AG04449 (cell line): ENCODE results near the gene MSANTD1.

Source experiments
- CTCF ChIA-PET: fragments of 350-600 bp; formaldehyde crosslinking; extraction: SDS; loops from one replicate; lab custom pipeline; 2021; ENCODE audit warnings: antibody characterized with exemption; lab: Yijun Ruan, JAX
- POLR2A ChIA-PET: fragments of 400-600, 350-600 bp; formaldehyde crosslinking; extraction: SDS; loops from one replicate; lab custom pipeline; 2020; ENCODE audit warnings: antibody characterized with exemption, inconsistent platforms; lab: Yijun Ruan, JAX
- DNase-seq: peaks from one replicate; pipeline ENCODE4 v3.0.0-alpha.2; 2010; ENCODE audit warnings: low read depth, low spot score
- H3K4me3 ChIP-seq: 2 replicates; pipeline ENCODE4 v1.5.1; 2011; ENCODE audit warnings: low read depth, mild to moderate bottlenecking, control low read depth, low read length
- TF ChIP-seq, protein P1 (sequence below): IDR thresholded peaks from one replicate; pipeline ENCODE4 v1.5.1; 2011; ENCODE audit warnings: mild to moderate bottlenecking, moderate library complexity, low read length, control low read depth, inconsistent platforms; ENCODE audit not compliant: insufficient read depth; ENCODE audit errors: missing control alignments

Gene MSANTD1

DNA sequence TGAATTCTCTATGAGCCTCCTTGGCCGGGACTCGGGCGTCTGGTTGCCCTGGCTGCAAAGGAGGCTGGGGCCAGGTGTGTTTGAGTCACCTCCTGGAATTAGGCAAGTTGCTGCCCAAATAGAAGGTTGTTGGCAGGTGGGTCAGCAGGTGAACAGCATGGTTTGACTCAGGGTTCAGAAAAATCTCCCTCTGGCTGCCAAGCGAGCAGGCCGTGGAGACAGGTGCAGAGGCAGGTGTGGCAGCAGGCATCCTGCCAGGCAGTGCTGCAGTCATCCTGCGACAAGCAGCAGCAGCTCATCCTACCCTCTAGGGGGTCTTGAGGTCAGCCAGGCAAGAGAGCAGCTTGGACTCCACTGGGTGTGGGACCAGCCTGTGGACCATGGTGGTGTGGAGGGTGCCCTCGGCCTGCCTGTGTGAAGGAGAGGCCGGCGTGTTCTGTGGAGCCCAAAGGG lies 8.2 kb downstream of the MSANTD1 start:
- ChIA-PET POLR2A (no interaction called here), CTCF (interaction anchor here (0.5 to 1.3 kb wide), 3 partner anchors 11 to 1568 kb away, joined by 4 to 5 read pairs (median 4); no protein-coding TSS in a partner anchor)
- DNase-seq = no peak
- H3K4me3 ChIP-seq = no peak overlapping the region
- TF ChIP-seq, protein P1, sequence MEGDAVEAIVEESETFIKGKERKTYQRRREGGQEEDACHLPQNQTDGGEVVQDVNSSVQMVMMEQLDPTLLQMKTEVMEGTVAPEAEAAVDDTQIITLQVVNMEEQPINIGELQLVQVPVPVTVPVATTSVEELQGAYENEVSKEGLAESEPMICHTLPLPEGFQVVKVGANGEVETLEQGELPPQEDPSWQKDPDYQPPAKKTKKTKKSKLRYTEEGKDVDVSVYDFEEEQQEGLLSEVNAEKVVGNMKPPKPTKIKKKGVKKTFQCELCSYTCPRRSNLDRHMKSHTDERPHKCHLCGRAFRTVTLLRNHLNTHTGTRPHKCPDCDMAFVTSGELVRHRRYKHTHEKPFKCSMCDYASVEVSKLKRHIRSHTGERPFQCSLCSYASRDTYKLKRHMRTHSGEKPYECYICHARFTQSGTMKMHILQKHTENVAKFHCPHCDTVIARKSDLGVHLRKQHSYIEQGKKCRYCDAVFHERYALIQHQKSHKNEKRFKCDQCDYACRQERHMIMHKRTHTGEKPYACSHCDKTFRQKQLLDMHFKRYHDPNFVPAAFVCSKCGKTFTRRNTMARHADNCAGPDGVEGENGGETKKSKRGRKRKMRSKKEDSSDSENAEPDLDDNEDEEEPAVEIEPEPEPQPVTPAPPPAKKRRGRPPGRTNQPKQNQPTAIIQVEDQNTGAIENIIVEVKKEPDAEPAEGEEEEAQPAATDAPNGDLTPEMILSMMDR = no peak

DNA sequence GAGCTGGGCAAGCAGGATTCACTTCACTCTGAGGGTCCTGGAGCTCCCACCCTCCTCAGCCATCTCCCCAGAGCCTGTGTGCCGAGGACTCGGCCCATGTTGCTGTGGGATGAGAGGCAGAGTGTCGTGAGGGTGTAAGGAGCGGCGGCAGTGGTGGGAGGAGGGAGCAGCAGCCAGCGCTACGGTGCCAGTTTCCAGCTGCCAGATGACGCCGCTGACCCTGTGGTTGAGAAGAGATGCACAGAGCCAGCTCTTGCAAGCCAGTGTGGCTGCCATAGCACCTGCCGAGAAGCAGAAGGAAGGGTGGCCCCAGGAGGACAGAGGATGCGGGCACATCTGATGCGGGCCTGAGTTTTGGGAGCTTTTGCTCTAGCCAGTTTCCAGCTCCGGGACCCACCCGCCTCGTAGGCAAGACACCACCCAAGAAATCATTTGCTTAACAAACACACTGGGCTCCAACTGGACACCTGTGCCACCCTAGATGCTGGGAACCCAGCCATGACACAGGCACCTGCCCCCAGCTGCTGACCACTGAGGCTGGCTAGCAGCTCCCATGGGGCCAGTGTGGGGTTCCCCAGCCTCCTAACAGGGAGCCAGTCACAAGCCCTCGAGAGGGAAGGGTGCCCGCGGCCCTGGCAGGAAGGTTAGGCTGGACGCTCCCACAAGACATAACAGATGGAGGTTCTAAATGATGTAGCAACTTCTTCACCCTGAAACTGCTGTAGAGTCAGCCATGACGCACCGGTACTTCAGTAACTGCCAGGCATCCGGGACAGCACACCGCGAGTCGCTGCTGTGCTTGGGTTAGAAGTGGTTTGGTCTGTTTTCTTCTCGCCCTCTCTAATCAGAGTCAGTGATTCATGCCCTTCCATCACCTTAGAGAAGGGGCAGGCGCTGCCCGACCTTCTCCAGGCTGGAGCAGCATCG lies 8.9 kb downstream of the MSANTD1 start:
- CTCF ChIA-PET = interaction anchor here (1.1 to 1.9 kb wide), 5 partner anchors 12 to 222 kb away, joined by 3 to 5 read pairs (median 4); no protein-coding TSS in a partner anchor
- POLR2A ChIA-PET = no interaction called here
- no peak overlapping the region for H3K4me3 ChIP-seq
- TF ChIP-seq, protein P1 = no peak
- no peak for DNase-seq

DNA sequence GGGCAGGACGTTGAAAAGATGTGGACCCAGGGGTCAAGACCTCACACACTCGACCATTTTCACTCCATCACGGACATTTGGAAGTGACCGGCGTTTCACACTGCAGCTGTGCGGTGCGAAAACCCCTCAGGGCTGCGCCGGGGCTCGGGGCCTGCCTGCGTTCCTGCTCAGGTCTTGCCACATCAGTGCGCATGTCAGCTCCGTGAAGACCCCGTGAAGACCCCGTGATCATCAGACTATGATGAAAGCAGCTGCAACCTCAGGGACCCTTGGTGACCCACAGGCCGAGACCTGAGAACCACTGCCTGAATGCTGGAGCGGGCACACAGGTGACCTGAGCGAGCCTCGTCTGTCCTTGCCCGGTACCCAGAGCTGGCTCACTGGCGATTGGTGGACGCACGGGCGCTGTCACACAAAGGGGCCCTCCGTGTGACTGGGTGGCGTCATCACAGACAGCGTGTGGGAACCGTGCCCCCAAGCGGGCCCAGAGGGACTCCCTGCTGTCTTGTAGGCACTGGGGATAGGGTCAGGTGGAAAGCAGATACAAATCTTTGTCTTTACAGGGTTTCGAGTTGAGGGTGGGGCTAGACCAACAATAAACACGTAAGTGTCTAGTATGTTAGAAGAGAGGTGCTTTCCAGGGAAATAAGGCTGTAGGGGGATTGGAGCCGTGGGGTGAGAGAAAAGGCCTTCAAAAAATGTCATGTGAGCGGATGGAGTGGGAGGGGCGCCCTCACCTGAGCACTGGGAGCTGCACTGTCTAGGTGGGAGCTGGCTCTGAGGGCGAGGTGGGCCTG lies 12.7 kb downstream of the MSANTD1 start:
- CTCF ChIA-PET = no interaction called here
- POLR2A ChIA-PET = no interaction called here
- H3K4me3 ChIP-seq = no peak overlapping the region
- DNase-seq = no peak
- TF ChIP-seq, protein P1 = no peak

DNA sequence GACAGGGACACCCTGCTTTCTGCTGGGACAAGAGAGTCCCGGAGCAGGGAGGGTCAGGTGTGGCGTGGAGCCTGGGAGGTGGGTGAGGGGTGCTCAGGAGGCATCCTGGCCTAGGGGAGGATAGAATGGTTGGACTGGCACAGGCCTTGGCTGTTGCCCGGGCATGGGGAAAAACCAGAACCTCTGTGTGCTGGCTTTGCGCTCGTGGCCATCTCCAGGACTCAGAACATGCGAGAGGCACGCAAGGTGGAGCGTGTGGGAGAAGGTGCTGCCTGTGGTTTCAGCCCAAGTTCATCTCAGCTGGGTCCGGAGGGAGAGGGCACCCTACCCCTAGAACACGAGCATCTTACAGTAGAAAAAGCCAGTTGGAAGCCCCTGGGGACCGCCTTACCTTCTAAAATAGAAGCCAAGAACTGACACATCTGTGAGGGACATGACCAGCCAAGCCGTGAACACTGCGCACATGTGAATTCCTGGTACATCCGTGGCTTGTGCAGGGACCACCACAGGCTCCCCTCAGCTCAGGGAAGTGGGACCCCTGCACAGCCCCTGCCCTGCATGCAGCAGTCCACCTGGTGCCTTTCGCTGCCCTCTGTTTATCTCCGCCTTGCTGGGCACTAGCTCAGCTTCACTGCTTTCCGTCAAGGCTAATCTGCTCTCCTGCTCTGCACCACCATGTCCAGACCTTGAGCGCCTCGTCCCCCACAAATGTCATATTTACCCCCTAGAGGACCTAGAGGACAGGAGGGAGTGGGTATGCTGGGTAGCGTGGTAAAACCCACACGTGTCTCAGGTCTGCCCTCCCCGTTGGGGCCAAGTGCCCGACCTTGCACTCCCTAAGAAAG lies 13.5 kb downstream of the MSANTD1 start:
- ChIA-PET CTCF (interaction anchor here (0.6 kb wide), 1 partner anchor 156 kb away, joined by 3 read pairs; no protein-coding TSS in a partner anchor), POLR2A (no interaction called here)
- TF ChIP-seq, protein P1 = no peak
- no peak overlapping the region for H3K4me3 ChIP-seq
- no peak for DNase-seq

DNA sequence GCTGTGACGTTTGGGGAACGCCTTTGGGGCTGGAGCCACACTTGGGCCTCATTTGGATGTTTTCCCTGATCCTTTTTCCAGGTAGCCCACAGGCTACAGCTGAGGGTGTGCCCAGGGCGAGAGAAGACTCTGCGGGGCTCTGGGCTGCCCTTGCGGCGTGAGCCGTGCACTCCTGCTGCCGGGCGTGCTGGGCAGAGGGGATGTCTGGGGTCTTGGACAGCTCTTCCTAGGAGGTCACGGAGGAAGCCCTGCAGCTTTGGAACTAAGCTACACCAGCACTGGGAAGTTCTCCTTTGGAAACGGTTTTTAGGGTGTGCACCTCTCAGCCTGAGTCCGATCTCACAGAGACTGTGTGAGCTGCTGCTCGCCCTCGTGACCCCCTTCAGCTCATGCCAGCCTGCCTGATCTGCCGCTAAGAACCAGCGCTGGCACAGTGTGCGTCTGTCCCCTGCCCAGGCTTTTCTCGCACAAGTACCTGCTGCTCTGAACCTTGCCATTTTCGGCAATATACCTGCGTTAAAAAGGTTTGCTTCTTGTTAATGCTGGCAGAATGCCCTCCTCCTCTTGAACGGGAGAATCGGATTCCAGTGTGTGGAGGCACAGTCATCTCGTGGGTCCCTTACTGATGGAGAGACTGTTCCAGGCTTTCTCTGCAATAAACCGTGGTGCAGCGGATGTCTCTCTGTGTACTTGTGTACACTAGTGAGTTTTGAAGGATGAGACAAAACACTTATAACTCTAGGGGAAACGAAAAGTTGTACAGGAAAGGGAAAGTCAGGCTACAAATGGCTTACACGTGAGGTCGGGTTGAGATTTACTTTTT lies 14.3 kb downstream of the MSANTD1 start:
- TF ChIP-seq, protein P1 = no peak
- DNase-seq = no peak
- ChIA-PET CTCF (interaction anchor here (0.6 kb wide), 1 partner anchor 156 kb away, joined by 3 read pairs; no protein-coding TSS in a partner anchor), POLR2A (no interaction called here)
- H3K4me3 ChIP-seq = no peak overlapping the region
